ENCODE results near the gene DHX15.

DHX15 gene

DNA sequence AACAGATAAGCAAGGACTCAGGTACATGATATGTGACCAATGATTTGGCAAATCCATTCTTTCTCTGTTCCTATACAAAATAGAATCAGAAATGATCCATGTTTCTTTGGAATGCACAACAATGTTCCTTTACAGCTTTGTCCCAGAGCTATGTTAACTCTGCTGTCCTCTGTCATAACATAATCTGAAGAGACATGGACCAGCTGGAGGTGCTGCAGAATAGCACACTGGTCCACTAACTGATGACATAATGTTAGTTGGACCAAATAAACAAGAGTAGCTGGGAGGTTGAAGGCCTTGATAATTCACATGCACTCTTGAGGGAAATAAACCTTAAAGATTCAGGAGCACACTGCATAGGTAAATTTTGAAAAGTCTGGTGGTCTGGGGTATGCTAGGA lies 23.0 kb upstream of the DHX15 start:
- H2AFZ ChIP-seq: no peak overlapping the region
- H3K79me2 ChIP-seq: no peaks in the 10 kb centered on the region
- no peak overlapping the region for H3K9ac ChIP-seq
- H3K4me1 ChIP-seq: no peaks in the 10 kb centered on the region
- no peak overlapping the region for H3K4me2 ChIP-seq (ENCODE audit: low read length)
- H3K36me3 ChIP-seq (ENCODE audit: control insufficient read depth, insufficient read depth, low read length): no peaks in the 10 kb centered on the region
- no peaks in the 10 kb centered on the region for H3K9me3 ChIP-seq (ENCODE audit: control insufficient read depth, low read length)
- H3K27me3 ChIP-seq (ENCODE audit: control insufficient read depth, insufficient read depth, low read length): no peaks in the 10 kb centered on the region
- H3K27ac ChIP-seq: no peak overlapping the region
- H3K4me3 ChIP-seq (ENCODE audit: low read depth, low read length): no peak overlapping the region
- TF ChIP-seq CTCF (IDR thresholded peaks at IDR 0.05): no peak

DNA sequence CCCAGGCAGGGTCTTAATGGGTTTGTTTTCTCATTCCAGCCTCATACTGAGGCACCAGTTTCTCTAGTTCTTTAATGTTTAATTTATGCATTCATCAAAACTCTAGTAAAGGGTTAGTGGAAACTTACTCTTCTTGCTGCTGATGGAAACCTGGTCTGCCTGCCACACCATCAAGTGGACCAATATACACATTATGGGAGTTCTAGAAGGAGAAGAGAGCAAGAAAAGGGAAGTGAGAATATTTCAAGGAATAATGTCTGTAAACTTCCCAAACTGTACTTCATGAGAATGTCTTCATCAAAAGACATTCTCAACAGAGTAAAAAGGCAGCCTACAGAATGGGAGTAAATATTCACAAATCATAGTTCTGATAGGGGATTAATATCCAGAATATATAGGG lies 20.9 kb upstream of the DHX15 start:
- H3K27me3 ChIP-seq (ENCODE audit: control insufficient read depth, insufficient read depth, low read length): no peaks in the 10 kb centered on the region
- H3K27ac ChIP-seq: no peak overlapping the region
- no peaks in the 10 kb centered on the region for H3K36me3 ChIP-seq (ENCODE audit: control insufficient read depth, insufficient read depth, low read length)
- no peaks in the 10 kb centered on the region for H3K9me3 ChIP-seq (ENCODE audit: control insufficient read depth, low read length)
- H3K79me2 ChIP-seq: no peaks in the 10 kb centered on the region
- no peak for TF ChIP-seq CTCF (IDR thresholded peaks at IDR 0.05)
- H3K4me3 ChIP-seq (ENCODE audit: low read depth, low read length): no peak overlapping the region
- no peak overlapping the region for H3K9ac ChIP-seq
- H3K4me2 ChIP-seq (ENCODE audit: low read length): no peak overlapping the region
- no peak overlapping the region for H2AFZ ChIP-seq
- H3K4me1 ChIP-seq: no peaks in the 10 kb centered on the region

- no peaks in the 10 kb centered on the region for H3K36me3 ChIP-seq (ENCODE audit: control insufficient read depth, insufficient read depth, low read length)
- no peak overlapping the region for H3K4me3 ChIP-seq (ENCODE audit: low read depth, low read length)
- H3K4me1 ChIP-seq: no peaks in the 10 kb centered on the region
- no peak overlapping the region for H3K4me2 ChIP-seq (ENCODE audit: low read length)
- no peak overlapping the region for H3K9ac ChIP-seq
- no peaks in the 10 kb centered on the region for H3K79me2 ChIP-seq
- no peaks in the 10 kb centered on the region for H3K9me3 ChIP-seq (ENCODE audit: control insufficient read depth, low read length)
- no peak overlapping the region for H2AFZ ChIP-seq
- H3K27ac ChIP-seq: no peak overlapping the region
- TF ChIP-seq CTCF (IDR thresholded peaks at IDR 0.05): no peak
- no peaks in the 10 kb centered on the region for H3K27me3 ChIP-seq (ENCODE audit: control insufficient read depth, insufficient read depth, low read length)
Measured at GRCh38 chr4:24604558-24605214, 20.3 kb upstream of the DHX15 start.

DNA sequence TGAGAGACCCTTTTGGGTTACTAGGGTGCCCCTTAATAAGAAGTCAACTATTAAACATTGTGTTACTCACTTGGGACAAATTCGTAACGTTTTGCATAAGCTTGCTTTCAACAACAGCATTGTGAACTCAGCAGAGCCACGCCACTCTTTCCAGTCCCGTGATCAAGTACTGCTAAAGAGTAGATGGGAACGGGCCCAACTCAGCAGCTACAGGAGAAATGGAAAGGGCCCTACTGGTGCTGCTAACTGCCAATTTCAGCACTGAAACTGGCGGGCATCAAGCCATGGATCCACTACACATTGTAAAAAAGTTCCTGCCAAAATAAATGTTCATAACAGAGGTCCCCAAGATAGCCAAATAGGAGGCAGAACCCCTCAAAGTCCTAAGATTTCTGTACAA lies 19.0 kb upstream of the DHX15 start:
- Histone ChIP-seq H3K4me1 (no peaks in the 10 kb centered on the region), H3K79me2 (no peaks in the 10 kb centered on the region), H3K27ac (no peak overlapping the region), H3K4me3 (ENCODE audit: low read depth, low read length) (no peak overlapping the region), H3K9me3 (ENCODE audit: control insufficient read depth, low read length) (no peaks in the 10 kb centered on the region), H3K27me3 (ENCODE audit: control insufficient read depth, insufficient read depth, low read length) (no peaks in the 10 kb centered on the region), H3K4me2 (ENCODE audit: low read length) (no peak overlapping the region), H2AFZ (no peak overlapping the region), H3K36me3 (ENCODE audit: control insufficient read depth, insufficient read depth, low read length) (no peaks in the 10 kb centered on the region), H3K9ac (no peak overlapping the region)
- TF ChIP-seq CTCF (IDR thresholded peaks at IDR 0.05): no peak

- TF ChIP-seq CTCF (IDR thresholded peaks at IDR 0.05): no peak
- no peaks in the 10 kb centered on the region for H3K9me3 ChIP-seq (ENCODE audit: control insufficient read depth, low read length)
- no peaks in the 10 kb centered on the region for H3K36me3 ChIP-seq (ENCODE audit: control insufficient read depth, insufficient read depth, low read length)
- H3K27ac ChIP-seq: no peak overlapping the region
- H3K9ac ChIP-seq: no peak overlapping the region
- H3K4me3 ChIP-seq (ENCODE audit: low read depth, low read length): no peak overlapping the region
- H3K79me2 ChIP-seq: no peaks in the 10 kb centered on the region
- H3K27me3 ChIP-seq (ENCODE audit: control insufficient read depth, insufficient read depth, low read length): no peaks in the 10 kb centered on the region
- H3K4me2 ChIP-seq (ENCODE audit: low read length): no peak overlapping the region
- no peaks in the 10 kb centered on the region for H3K4me1 ChIP-seq
- H2AFZ ChIP-seq: no peak overlapping the region
Measured at GRCh38 chr4:24601121-24601520, 16.8 kb upstream of the DHX15 start.
